Fibroblast of pulmonary artery (primary cell): ENCODE measurements around the gene EPHA2.

ENCODE experiments used
- DNase-seq: peaks from one replicate; pipeline ENCODE4 v3.0.0-alpha.2; 2010; ENCODE audit warnings: low read depth
- H3K4me3 ChIP-seq: replicated peaks from 2 replicates; pipeline ENCODE4 v1.5.1; 2011; ENCODE audit warnings: low read depth, mild to moderate bottlenecking, control low read depth, low read length, moderate library complexity
- TF ChIP-seq, protein P1 (sequence below): IDR thresholded peaks from 2 replicates; pipeline ENCODE4 v1.5.1; 2011; ENCODE audit warnings: mild to moderate bottlenecking, control low read depth, low read length, inconsistent platforms; ENCODE audit errors: missing control alignments

The EPHA2 gene

DNA sequence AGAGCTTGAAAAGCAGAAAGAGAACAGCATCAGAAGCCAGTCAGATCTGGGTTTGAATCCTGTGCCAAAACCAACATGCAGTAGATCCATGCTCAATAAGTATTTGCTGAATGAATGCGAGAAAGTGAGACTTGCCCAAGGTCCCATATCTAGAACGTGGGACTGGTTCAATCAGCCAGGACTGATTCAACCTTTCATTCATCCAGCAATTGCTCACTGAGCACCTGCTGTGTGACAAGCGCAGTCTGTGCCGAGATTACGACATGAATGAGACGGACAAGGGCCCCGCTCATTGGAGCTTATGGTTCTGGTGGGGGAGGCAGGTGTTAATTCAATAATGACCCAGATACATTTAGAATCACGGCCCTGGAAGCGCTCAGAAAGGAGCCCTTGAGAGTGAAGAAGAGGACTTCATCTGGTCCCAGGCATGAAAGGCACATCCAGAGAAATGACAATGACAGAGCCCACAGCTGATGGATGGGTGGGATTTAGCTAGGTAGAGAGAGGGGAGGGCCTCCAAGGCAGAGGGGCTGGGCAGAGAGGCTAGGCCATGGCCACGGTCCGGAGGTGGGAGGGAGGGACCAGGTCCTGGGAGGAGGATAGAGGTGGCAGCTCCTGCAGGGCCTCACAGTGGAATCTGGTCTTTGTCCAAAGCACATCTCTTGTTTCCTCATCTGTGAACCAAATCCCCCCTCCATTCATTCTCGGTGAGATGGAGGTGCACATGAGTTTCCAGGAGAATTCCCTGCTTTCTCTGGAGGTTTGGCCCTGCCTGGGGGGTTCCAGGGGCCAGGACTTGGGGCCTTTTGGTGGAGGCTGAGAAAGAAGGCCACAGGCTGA, 78.2 kb downstream of the EPHA2 start:
- H3K4me3 ChIP-seq = no peak overlapping the region
- DNase-seq = no peak
- TF ChIP-seq, protein P1, sequence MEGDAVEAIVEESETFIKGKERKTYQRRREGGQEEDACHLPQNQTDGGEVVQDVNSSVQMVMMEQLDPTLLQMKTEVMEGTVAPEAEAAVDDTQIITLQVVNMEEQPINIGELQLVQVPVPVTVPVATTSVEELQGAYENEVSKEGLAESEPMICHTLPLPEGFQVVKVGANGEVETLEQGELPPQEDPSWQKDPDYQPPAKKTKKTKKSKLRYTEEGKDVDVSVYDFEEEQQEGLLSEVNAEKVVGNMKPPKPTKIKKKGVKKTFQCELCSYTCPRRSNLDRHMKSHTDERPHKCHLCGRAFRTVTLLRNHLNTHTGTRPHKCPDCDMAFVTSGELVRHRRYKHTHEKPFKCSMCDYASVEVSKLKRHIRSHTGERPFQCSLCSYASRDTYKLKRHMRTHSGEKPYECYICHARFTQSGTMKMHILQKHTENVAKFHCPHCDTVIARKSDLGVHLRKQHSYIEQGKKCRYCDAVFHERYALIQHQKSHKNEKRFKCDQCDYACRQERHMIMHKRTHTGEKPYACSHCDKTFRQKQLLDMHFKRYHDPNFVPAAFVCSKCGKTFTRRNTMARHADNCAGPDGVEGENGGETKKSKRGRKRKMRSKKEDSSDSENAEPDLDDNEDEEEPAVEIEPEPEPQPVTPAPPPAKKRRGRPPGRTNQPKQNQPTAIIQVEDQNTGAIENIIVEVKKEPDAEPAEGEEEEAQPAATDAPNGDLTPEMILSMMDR = no peak

DNA sequence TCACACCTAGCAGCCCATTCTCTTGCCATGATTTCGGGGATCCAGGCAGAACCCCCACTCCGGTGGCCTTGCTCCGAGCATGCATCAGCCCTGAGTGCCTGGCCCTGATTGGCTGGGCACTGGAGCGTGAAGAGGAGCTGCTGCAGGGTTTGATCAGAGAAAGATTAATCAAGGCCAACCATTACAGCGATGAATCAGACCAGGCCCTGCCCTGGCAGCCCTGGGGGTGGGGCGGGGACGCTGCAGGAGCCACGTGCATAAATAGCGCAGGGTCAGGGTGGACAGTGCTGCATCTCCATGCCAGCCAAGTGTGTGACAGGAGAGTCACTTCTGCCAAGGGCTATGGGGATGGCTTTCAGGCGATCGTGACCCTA, 79.0 kb downstream of the EPHA2 start:
- no peak for DNase-seq
- TF ChIP-seq, protein P1 = no peak
- H3K4me3 ChIP-seq = no peak overlapping the region

DNA sequence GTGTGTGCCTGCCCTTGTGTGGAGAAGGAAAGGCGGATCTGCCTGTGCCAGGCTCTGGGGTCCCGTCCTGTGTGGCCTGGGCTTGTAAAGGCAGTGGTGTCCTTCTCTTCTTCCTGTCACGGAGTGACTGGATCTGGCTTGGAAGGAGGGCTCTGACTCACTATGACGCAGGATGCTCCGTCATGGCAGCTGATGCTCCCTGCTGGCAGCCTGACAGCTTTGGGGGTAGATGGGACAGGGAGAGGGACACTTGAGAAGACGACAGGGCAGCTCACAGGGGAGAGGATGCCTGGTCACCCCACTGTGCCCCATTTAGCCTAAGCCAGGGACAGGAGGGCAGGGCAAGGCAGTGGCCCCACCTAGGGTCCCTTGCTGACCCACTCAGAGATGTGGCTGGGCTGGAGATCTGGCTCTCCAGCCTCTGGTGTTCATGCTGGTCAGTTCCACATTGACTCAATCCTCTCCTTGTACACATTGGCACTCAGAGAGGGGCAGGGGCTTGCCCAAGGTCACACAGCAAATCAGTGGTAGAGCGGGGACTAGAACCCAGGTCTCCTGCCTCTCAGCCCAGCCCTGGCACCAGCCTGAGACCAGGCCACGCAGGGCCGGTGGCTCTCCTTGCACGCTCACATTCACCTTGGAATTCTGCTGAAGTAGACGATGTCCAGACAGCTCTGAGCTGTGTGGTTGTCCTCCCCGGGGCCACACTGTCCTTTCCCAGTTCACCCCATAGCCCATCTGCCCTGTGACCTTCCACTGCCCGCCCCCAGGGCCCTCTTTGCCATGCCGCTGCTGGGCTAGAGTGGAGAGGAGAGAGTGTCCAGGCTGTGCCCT, 79.6 kb downstream of the EPHA2 start:
- no peak overlapping the region for H3K4me3 ChIP-seq
- peak; percentile 89 for DNase-seq
- TF ChIP-seq, protein P1 = no peak

DNA sequence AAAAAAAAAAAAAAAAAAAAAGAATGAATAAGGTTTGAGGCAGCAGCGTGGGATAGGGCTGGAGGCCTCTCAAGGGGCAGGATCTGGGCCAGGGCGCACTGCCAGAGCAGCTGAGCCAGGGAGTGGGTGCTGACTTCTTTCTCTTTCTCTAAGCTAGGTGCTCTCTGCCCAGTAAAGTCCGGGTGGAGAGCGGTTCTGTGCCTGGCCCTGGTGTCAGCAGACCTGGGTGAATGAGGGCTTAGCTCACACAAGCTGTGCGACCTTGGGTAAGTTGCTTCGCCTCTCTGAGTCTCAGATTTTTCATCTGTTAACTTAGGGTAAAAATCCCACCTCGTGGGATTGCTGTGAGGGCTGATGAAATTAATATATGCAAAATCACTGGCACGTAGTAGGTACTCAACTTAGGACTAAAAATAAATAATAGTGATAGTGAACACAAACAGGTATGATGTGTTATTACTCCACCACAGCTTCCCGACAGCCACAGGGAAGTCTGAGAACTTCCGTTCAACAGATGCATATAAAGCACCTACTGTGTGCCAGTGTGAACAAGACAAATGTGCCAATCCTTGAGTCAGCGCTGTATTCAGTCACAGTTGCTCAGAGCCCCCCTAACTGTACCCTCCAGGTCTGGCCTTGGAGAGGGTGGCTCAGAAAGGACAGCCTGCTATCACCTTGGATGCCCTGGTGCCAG, 80.4 kb downstream of the EPHA2 start:
- TF ChIP-seq, protein P1 = no peak
- peak; percentile 87 for DNase-seq
- no peak overlapping the region for H3K4me3 ChIP-seq
